Measurements from ENCODE around the gene FAM149B1.
"Not testable (repeated sequence)": the region's sequence is repeated elsewhere in the genome, so short reads cannot be mapped to it uniquely, and the experiment has no call there.

FAM149B1 gene

GRCh38 chr10:73167783-73168464 lies at the start of gene FAM149B1, which contains the start of gene ECD:
FAM149B1 (plus strand) TSS chr10:73168119; CDS start chr10:73168340, 221 bp downstream.
ECD (minus strand) TSS chr10:73168008; CDS start chr10:73163937, 4,071 bp downstream.
- DNase-seq, result peak; percentile 94

GRCh38 chr10:73119457-73119856 lies 48.5 kb upstream of the FAM149B1 start:
- DNase-seq, result no peak

GRCh38 chr10:73119952-73120351 lies 48.0 kb upstream of the FAM149B1 start:
- DNase-seq, result no peak

- DNase-seq, result no peak
These were observed 41.6 kb upstream of the FAM149B1 start for GRCh38 chr10:73126343-73126742.

- DNase-seq, result no peak
These were observed 36.6 kb upstream of the FAM149B1 start for GRCh38 chr10:73131301-73131700.

GRCh38 chr10:73131913-73132686 lies 35.8 kb upstream of the FAM149B1 start:
- no peak for DNase-seq

- DNase-seq, result no peak
These were observed 33.2 kb upstream of the FAM149B1 start for GRCh38 chr10:73134727-73135126.

GRCh38 chr10:73136627-73137026 lies 31.3 kb upstream of the FAM149B1 start:
- DNase-seq, result no peak

- DNase-seq, result no peak
These were observed 28.7 kb upstream of the FAM149B1 start for GRCh38 chr10:73139251-73139650.

- DNase-seq, result no peak
These were observed 26.3 kb upstream of the FAM149B1 start for GRCh38 chr10:73141603-73142002.

GRCh38 chr10:73150633-73151413 lies 17.1 kb upstream of the FAM149B1 start:
- DNase-seq, result not testable (repeated sequence)

- no peak for DNase-seq
These were observed 15.9 kb upstream of the FAM149B1 start for GRCh38 chr10:73152009-73152408.

GRCh38 chr10:73156054-73156453 lies 11.9 kb upstream of the FAM149B1 start:
- DNase-seq, result no peak

GRCh38 chr10:73159038-73159648 lies 8.8 kb upstream of the FAM149B1 start:
- peak; percentile 31 for DNase-seq

GRCh38 chr10:73161079-73161478 lies 6.8 kb upstream of the FAM149B1 start:
- DNase-seq, result no peak

- no peak for DNase-seq
These were observed 6.3 kb upstream of the FAM149B1 start for GRCh38 chr10:73161662-73162061.

GRCh38 chr10:73163096-73163495 lies 4.8 kb upstream of the FAM149B1 start:
- peak; percentile 1 for DNase-seq

- DNase-seq, result no peak
These were observed 947 bp upstream of the FAM149B1 start for GRCh38 chr10:73166972-73167371.

- no peak for DNase-seq
These were observed 499 bp upstream of the FAM149B1 start for GRCh38 chr10:73167458-73167782.

- no peak for DNase-seq
These were observed 515 bp downstream of the FAM149B1 start for GRCh38 chr10:73168465-73168803.

GRCh38 chr10:73169320-73169719 lies 1.4 kb downstream of the FAM149B1 start:
- DNase-seq, result no peak

GRCh38 chr10:73172867-73173266 lies 4.9 kb downstream of the FAM149B1 start:
- no peak for DNase-seq
